Breast epithelium (tissue), 3 donors: ENCODE data around the gene LSAMP.

Experiments
- CTCF ChIP-seq, 3 donors: fragments of 450-650 bp; IDR thresholded peaks; one replicate each; pipeline ENCODE4 v1.5.1; 2016 to 2017; ENCODE audit warnings: antibody characterized with exemption in 3 of 3, mild to moderate bottlenecking in 3 of 3, moderate library complexity in 3 of 3
- POLR2A ChIP-seq: fragments of 450-650 bp; IDR thresholded peaks from one replicate; pipeline ENCODE4 v1.6.1; 2016; ENCODE audit warnings: antibody characterized with exemption, mild to moderate bottlenecking, moderate library complexity
- POLR2AphosphoS5 ChIP-seq, 3 donors: sonication (generic); formaldehyde crosslinking; IDR thresholded peaks; one replicate each; pipeline ENCODE4 v1.6.1; 2017; ENCODE audit warnings: antibody characterized with exemption in 3 of 3

GRCh38 chr3:116338713-116339112 lies 106.6 kb downstream of the LSAMP start:
- no peak for TF ChIP-seq CTCF (IDR thresholded peaks at IDR 0.05)
- no peak for TF ChIP-seq POLR2AphosphoS5 (IDR thresholded peaks at IDR 0.05)
- no peak for TF ChIP-seq POLR2A
